Astrocyte (in vitro differentiated cells and primary cell): ENCODE data around the gene AFMID.

Experiments used
- CTCF ChIP-seq: IDR thresholded peaks from 2 replicates; pipeline ENCODE4 v1.5.1; 2011; ENCODE audit warnings: low read depth, mild to moderate bottlenecking, inconsistent platforms, low read length, moderate library complexity; ENCODE audit not compliant: insufficient read depth
- EZH2 ChIP-seq: IDR thresholded peaks from 2 replicates; pipeline ENCODE4 v1.6.1; 2012; ENCODE audit warnings: mild to moderate bottlenecking, low read length, inconsistent platforms; ENCODE audit not compliant: insufficient read depth

GRCh38 chr17:78146471-78146869, 40.7 kb upstream of the AFMID start:
- TF ChIP-seq CTCF (no peak), EZH2 (no peak)
